Nephron progenitor cell (in vitro differentiated cells): ENCODE results near the gene AFF1.

Experiments
- DNase-seq: peaks from one replicate; pipeline ENCODE4 v3.0.0; 2021
- H3K27ac Mint-ChIP-seq: 2 replicates; pipeline ENCODE4 v1.8.0; 2021; ENCODE audit warnings: mild to moderate bottlenecking, moderate library complexity, mixed read lengths
- H3K27me3 Mint-ChIP-seq: 2 replicates; pipeline ENCODE4 v1.8.0; 2021; ENCODE audit warnings: mild to moderate bottlenecking, low read depth, mixed read lengths; ENCODE audit not compliant: poor library complexity
- H3K36me3 Mint-ChIP-seq: 2 replicates; pipeline ENCODE4 v1.8.0; 2021; ENCODE audit warnings: low read depth, mixed read lengths
- H3K4me1 Mint-ChIP-seq: 2 replicates; pipeline ENCODE4 v1.8.0; 2021; ENCODE audit warnings: mixed read lengths
- H3K4me3 Mint-ChIP-seq: 2 replicates; pipeline ENCODE4 v1.8.0; 2021; ENCODE audit warnings: mild to moderate bottlenecking, moderate library complexity, mixed read lengths
- H3K9me3 Mint-ChIP-seq: 2 replicates; pipeline ENCODE4 v1.8.0; 2021; ENCODE audit warnings: mild to moderate bottlenecking, moderate library complexity, mixed read lengths
- TF ChIP-seq, protein P1 (sequence below): fragments of 200-600 bp; sonication (generic); IDR thresholded peaks from 2 replicates; pipeline ENCODE4 v1.5.0; 2021; ENCODE audit warnings: antibody characterized with exemption

AFF1 gene

DNA sequence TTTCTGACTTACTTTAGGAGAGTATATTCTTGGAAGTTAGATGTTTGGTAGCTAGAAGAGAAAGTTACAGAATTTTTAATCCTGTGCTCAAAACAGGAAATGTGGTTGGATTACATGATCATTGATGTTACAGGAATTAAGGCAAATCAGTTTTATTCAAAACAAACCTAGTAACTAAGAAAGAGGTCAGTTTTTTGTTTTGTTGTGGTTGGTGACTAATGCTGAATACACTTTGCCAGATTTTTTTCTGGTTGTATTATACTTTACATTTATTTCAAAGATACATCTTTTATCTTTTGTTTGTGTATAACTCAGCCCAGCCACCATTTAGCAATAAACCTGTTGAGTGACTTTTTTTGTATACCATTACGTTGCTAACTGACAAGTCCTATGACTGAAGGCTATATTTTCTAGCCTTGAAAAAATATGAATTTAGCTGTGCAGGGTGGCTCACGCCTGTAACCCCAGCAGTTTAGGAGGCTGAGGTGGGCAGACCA is 168.9 kb downstream of the AFF1 start:
- Mint-ChIP-seq H3K4me1 (peaks cover 26% of the 10 kb centered on the region), H3K9me3 (no peaks in the 10 kb centered on the region), H3K4me3 (no peak overlapping the region), H3K36me3 (peaks cover 38% of the 10 kb centered on the region), H3K27ac (peak overlapping the region; percentile 30), H3K27me3 (no peaks in the 10 kb centered on the region)
- DNase-seq = no peak
- TF ChIP-seq, protein P1, sequence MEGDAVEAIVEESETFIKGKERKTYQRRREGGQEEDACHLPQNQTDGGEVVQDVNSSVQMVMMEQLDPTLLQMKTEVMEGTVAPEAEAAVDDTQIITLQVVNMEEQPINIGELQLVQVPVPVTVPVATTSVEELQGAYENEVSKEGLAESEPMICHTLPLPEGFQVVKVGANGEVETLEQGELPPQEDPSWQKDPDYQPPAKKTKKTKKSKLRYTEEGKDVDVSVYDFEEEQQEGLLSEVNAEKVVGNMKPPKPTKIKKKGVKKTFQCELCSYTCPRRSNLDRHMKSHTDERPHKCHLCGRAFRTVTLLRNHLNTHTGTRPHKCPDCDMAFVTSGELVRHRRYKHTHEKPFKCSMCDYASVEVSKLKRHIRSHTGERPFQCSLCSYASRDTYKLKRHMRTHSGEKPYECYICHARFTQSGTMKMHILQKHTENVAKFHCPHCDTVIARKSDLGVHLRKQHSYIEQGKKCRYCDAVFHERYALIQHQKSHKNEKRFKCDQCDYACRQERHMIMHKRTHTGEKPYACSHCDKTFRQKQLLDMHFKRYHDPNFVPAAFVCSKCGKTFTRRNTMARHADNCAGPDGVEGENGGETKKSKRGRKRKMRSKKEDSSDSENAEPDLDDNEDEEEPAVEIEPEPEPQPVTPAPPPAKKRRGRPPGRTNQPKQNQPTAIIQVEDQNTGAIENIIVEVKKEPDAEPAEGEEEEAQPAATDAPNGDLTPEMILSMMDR = no peak

- Mint-ChIP-seq H3K9me3 (no peaks in the 10 kb centered on the region), H3K4me3 (no peak overlapping the region), H3K36me3 (peaks cover 42% of the 10 kb centered on the region), H3K4me1 (peaks cover 26% of the 10 kb centered on the region), H3K27me3 (no peaks in the 10 kb centered on the region), H3K27ac (peak overlapping the region; percentile 88)
- DNase-seq = no peak
- TF ChIP-seq, protein P1 = no peak
Observed at GRCh38 chr4:87105101-87105845, 170.5 kb downstream of the AFF1 start.

- H3K9me3 Mint-ChIP-seq = no peaks in the 10 kb centered on the region
- H3K36me3 Mint-ChIP-seq = peaks cover 53% of the 10 kb centered on the region
- H3K4me1 Mint-ChIP-seq = peaks cover 26% of the 10 kb centered on the region
- H3K27me3 Mint-ChIP-seq = no peaks in the 10 kb centered on the region
- TF ChIP-seq, protein P1 = no peak
- H3K27ac Mint-ChIP-seq = peak overlapping the region; percentile 96
- no peak overlapping the region for H3K4me3 Mint-ChIP-seq
- no peak for DNase-seq
Observed at GRCh38 chr4:87108142-87108546, 173.3 kb downstream of the AFF1 start.

DNA sequence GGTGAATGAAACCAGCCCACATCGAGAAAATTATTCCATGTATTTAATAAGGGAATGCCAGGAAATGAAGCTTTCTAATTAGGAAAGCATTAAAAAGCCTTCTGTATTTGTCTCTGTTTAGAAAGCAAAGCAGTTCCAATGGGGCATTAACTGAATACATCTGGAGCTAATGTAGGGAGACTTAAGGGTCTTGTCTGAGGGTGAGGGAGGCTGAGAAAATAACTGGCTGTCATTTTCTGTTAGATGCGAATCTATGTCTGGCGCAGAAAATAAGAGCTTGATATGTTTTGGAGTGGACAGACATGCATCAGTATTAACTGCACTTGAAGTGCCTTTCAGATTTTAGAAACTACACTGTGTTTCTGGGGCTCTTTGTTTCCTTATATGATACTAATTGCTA is 174.3 kb downstream of the AFF1 start:
- Mint-ChIP-seq H3K4me1 (peaks cover 27% of the 10 kb centered on the region), H3K4me3 (no peak overlapping the region), H3K9me3 (no peaks in the 10 kb centered on the region), H3K36me3 (peaks cover 61% of the 10 kb centered on the region), H3K27me3 (no peaks in the 10 kb centered on the region), H3K27ac (peak overlapping the region; percentile 84)
- DNase-seq = no peak
- TF ChIP-seq, protein P1 = no peak

- Mint-ChIP-seq H3K4me1 (peaks cover 35% of the 10 kb centered on the region), H3K9me3 (no peaks in the 10 kb centered on the region), H3K27me3 (no peaks in the 10 kb centered on the region), H3K27ac (no peak overlapping the region), H3K36me3 (peaks cover 69% of the 10 kb centered on the region), H3K4me3 (no peak overlapping the region)
- TF ChIP-seq, protein P1 = no peak
- DNase-seq = no peak
Observed at GRCh38 chr4:87109945-87110344, 175.1 kb downstream of the AFF1 start.

DNA sequence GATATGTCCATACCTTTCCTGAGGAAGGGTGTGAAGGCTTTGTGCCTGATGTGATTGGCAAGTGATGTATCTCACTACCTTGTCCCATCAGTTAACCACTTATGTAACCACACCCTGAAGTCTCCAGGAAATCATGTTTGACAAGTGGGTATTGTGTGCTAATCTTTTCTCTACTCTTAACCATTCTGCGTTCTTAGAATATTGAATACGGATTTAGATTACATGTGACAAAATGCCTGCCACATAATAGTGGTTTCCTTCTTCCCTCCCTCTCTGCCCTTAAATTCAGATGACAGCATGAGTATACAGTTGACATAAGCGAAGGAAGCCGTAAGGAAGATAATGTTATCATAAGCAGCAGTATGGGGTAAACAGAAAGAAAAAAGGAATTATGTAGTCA is 177.3 kb downstream of the AFF1 start:
- Mint-ChIP-seq H3K36me3 (peaks cover 79% of the 10 kb centered on the region), H3K27me3 (no peaks in the 10 kb centered on the region), H3K27ac (no peak overlapping the region), H3K9me3 (no peaks in the 10 kb centered on the region), H3K4me3 (no peak overlapping the region), H3K4me1 (peaks cover 42% of the 10 kb centered on the region)
- TF ChIP-seq, protein P1 = no peak
- no peak for DNase-seq
